Prostate gland (tissue), 2 donors: ENCODE results near the gene PPP2R2B.

Experiments
- POLR2A ChIP-seq: fragments of 450-650 bp; IDR thresholded peaks from one replicate; pipeline ENCODE4 v1.6.1; 2016; ENCODE audit warnings: antibody characterized with exemption, mild to moderate bottlenecking
- TF ChIP-seq, protein P1 (sequence below), 4 experiments: fragments of 200-600 bp in 2 of 4; fragments of 450-650 bp in 2 of 4; sonication (generic) in 2 of 4; IDR thresholded peaks; 1 replicate in 3 of 4; 2 replicates in 1 of 4; pipeline ENCODE4 v1.5.1; 2016 to 2019; ENCODE audit warnings: antibody characterized with exemption in 4 of 4, mild to moderate bottlenecking in 2 of 4, moderate library complexity in 2 of 4

DNA sequence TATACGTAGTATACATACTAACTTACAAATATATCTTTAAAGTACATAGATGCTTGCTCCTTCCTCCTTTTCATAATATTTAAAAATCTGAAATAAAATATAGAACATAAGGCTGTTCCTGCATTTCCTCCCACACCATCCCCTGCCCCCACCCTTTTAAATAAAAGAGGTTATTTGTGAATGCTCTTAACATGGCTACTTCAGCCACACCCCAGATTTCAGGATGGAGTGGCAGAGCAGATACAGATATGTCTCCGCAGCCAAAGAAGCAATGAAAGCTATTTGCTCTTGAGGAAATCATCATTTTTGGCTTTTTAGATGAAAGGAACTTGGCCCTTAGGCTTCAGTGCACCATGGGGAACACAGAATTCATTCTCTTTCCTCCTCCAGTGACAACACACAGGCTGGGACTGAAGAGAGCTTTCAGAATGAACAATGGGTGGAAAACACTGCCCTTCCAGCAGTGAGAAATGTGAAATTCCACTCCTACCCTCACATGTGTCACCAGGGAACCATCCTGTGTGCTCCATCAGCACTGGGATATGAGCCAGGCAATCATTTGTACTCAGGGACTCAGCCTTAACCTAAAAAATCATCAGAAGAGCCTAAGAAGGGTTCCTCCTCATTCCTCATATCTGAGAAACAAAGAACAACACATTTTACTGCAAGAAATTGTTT lies 134.3 kb downstream of the PPP2R2B start:
- TF ChIP-seq, protein P1, sequence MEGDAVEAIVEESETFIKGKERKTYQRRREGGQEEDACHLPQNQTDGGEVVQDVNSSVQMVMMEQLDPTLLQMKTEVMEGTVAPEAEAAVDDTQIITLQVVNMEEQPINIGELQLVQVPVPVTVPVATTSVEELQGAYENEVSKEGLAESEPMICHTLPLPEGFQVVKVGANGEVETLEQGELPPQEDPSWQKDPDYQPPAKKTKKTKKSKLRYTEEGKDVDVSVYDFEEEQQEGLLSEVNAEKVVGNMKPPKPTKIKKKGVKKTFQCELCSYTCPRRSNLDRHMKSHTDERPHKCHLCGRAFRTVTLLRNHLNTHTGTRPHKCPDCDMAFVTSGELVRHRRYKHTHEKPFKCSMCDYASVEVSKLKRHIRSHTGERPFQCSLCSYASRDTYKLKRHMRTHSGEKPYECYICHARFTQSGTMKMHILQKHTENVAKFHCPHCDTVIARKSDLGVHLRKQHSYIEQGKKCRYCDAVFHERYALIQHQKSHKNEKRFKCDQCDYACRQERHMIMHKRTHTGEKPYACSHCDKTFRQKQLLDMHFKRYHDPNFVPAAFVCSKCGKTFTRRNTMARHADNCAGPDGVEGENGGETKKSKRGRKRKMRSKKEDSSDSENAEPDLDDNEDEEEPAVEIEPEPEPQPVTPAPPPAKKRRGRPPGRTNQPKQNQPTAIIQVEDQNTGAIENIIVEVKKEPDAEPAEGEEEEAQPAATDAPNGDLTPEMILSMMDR (IDR thresholded peaks at IDR 0.05): no peak
- no peak for TF ChIP-seq POLR2A
